Measurements from ENCODE around the gene NCF1. TPM values are rescaled to one million over a fixed set of nuclear protein-coding genes. Genes with fewer than 3 reads are reported as not detected.
A peak's percentile ranks its signal among the peaks of the same experiment; 100 is the strongest.
"Not testable (repeated sequence)": the region's sequence is repeated elsewhere in the genome, so short reads cannot be mapped to it uniquely, and the experiment has no call there.

The NCF1 gene
- total and polyA plus RNA-seq, 2 donors (not counting 1 experiment from before 2014, with no cell fraction given) = 189 to 643 TPM

DNA sequence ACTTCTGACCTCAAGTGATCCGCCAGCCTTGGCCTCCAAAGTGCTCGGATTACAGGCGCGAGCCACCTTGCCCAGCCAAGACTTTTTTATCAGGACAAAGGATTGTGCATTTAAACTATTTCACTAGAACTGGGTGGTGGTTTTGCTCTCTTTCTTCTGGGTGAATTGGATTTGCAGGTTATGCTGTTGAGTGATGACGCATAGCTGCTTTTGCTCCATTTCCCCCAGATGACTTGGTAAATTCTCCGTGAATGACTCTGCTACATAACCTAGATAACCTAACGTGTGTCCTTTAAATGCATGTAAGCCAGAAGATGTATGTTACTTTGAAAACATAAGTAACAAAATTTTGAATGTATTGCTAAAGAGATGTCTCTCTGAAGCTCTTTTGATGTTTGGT is 15.5 kb upstream of the NCF1 start:
- H3K4me3 ChIP-seq (ENCODE audit: control extremely low read depth in 1 of 5, extremely low read depth in 1 of 5, insufficient read depth in 1 of 5, low read depth in 2 of 5, low read length in 4 of 5); H3K4me1 ChIP-seq (ENCODE audit: control insufficient read depth in 2 of 2, insufficient read depth in 2 of 2, low read length in 2 of 2); H3K27ac Mint-ChIP-seq; H3K27me3 Mint-ChIP-seq; H3K79me2 ChIP-seq (ENCODE audit: control insufficient read depth, insufficient read depth, low read length); POLR2A ChIA-PET; H4K20me1 ChIP-seq (ENCODE audit: control insufficient read depth, insufficient read depth, low read length, poor library complexity, severe bottlenecking); intact Hi-C loops (cut with micrococcal nuclease); H3K9ac ChIP-seq (ENCODE audit: low read length); H3K36me3 ChIP-seq (replicated peaks in 1 of 2; ENCODE audit: control extremely low read depth in 1 of 2, control insufficient read depth in 1 of 2, extremely low read depth in 1 of 2, insufficient read depth in 2 of 2, low read length in 1 of 2); DNase-seq; ATAC-seq (ENCODE audit: low read depth); H3K9me3 ChIP-seq (ENCODE audit: control extremely low read depth in 1 of 3, control insufficient read depth in 2 of 3, insufficient read depth in 1 of 3, low read length in 2 of 3); H3K27ac ChIP-seq (ENCODE audit: low read length in 2 of 2); H3K4me1 Mint-ChIP-seq; H2AFZ ChIP-seq (ENCODE audit: insufficient read depth, low read depth, low read length, poor library complexity, severe bottlenecking); H3K27me3 ChIP-seq (replicated peaks in 1 of 4; ENCODE audit: control extremely low read depth in 1 of 4, control insufficient read depth in 3 of 4, insufficient read depth in 4 of 4, low read length in 3 of 4); H3K9me3 Mint-ChIP-seq (ENCODE audit: insufficient read depth); CTCF ChIA-PET; H3K4me3 Mint-ChIP-seq; H3K4me2 ChIP-seq (replicated peaks; ENCODE audit: low read depth, low read length, poor library complexity, severe bottlenecking): not testable (repeated sequence)
- no CpG with 5 or more reads among the region's 7 CpGs for WGBS (ENCODE audit: insufficient coverage)

DNA sequence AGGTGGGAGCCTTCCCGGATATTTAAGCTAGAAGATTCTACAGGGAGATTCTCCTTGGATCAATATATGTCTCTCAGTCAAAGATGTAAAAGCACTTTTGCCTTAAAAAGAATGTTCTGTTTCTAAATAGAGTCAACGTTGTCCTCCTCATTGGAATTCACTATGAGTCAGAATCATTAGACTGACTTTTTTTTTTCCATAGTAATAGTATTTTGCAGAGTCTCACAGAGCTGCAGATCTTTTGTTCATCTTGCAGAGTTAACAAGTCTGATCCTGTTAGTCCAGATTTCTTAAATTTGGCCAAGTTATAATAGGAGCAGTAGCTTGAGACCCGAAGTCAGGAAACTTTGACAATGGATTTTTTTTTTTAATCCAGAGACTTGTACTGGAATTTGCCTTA is 14.8 kb upstream of the NCF1 start:
- H3K4me1 Mint-ChIP-seq; H3K9me3 Mint-ChIP-seq (ENCODE audit: insufficient read depth); POLR2A ChIA-PET; H3K27ac Mint-ChIP-seq; H3K27me3 ChIP-seq (replicated peaks in 1 of 4; ENCODE audit: control extremely low read depth in 1 of 4, control insufficient read depth in 3 of 4, insufficient read depth in 4 of 4, low read length in 3 of 4); H3K27ac ChIP-seq (ENCODE audit: low read length in 2 of 2); H3K4me3 Mint-ChIP-seq; H3K36me3 ChIP-seq (replicated peaks in 1 of 2; ENCODE audit: control extremely low read depth in 1 of 2, control insufficient read depth in 1 of 2, extremely low read depth in 1 of 2, insufficient read depth in 2 of 2, low read length in 1 of 2); H3K4me1 ChIP-seq (ENCODE audit: control insufficient read depth in 2 of 2, insufficient read depth in 2 of 2, low read length in 2 of 2); intact Hi-C loops (cut with micrococcal nuclease); ATAC-seq (ENCODE audit: low read depth); H3K4me3 ChIP-seq (ENCODE audit: control extremely low read depth in 1 of 5, extremely low read depth in 1 of 5, insufficient read depth in 1 of 5, low read depth in 2 of 5, low read length in 4 of 5); CTCF ChIA-PET; H2AFZ ChIP-seq (ENCODE audit: insufficient read depth, low read depth, low read length, poor library complexity, severe bottlenecking); H4K20me1 ChIP-seq (ENCODE audit: control insufficient read depth, insufficient read depth, low read length, poor library complexity, severe bottlenecking); H3K9me3 ChIP-seq (ENCODE audit: control extremely low read depth in 1 of 3, control insufficient read depth in 2 of 3, insufficient read depth in 1 of 3, low read length in 2 of 3); H3K79me2 ChIP-seq (ENCODE audit: control insufficient read depth, insufficient read depth, low read length); H3K4me2 ChIP-seq (replicated peaks; ENCODE audit: low read depth, low read length, poor library complexity, severe bottlenecking); DNase-seq; H3K9ac ChIP-seq (ENCODE audit: low read length); H3K27me3 Mint-ChIP-seq: not testable (repeated sequence)
- no CpG with 5 or more reads among the region's 3 CpGs for WGBS (ENCODE audit: insufficient coverage)

DNA sequence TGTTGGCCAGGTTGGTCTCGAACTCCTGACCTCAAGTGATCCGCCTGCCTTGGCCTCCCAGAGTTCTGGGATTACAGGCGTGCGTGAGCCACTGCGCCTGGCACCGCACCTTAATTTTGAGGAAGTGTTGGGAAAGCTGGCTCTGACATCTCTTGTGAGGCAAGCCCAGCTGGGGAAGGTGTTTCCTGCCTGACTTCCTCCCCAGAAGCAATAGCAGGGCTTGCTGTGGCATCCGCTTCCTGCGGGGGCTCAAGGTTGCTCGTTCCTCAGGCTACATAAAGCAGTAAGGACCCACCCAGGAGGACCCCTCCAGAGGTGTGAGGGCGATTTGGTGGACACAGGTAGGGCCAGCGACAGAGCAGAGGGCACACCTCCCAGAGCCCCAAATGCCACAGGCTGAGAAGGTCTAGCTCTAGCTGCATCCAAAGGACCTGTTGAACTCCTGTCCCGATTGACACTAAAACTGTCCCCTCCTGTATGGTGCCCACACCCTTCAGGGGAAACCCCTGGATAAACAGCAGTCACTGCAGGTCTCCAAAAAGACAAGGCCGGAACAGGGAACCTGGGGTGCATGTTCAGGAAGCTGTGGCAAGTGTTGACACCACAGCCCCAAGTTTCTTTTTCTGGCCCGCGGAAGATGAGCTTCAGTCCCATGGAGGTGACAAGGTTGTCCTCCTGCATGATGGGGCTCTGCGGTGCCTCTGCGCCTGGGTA is 8.4 kb upstream of the NCF1 start:
- intact Hi-C loops (cut with micrococcal nuclease); H3K4me2 ChIP-seq (replicated peaks; ENCODE audit: low read depth, low read length, poor library complexity, severe bottlenecking); H3K79me2 ChIP-seq (ENCODE audit: control insufficient read depth, insufficient read depth, low read length); H3K9me3 Mint-ChIP-seq (ENCODE audit: insufficient read depth); H2AFZ ChIP-seq (ENCODE audit: insufficient read depth, low read depth, low read length, poor library complexity, severe bottlenecking); H3K27ac Mint-ChIP-seq; H3K4me3 Mint-ChIP-seq; H3K27ac ChIP-seq (ENCODE audit: low read length in 2 of 2); H3K36me3 ChIP-seq (replicated peaks in 1 of 2; ENCODE audit: control extremely low read depth in 1 of 2, control insufficient read depth in 1 of 2, extremely low read depth in 1 of 2, insufficient read depth in 2 of 2, low read length in 1 of 2); H3K9me3 ChIP-seq (ENCODE audit: control extremely low read depth in 1 of 3, control insufficient read depth in 2 of 3, insufficient read depth in 1 of 3, low read length in 2 of 3); H3K4me1 Mint-ChIP-seq; H3K4me3 ChIP-seq (ENCODE audit: control extremely low read depth in 1 of 5, extremely low read depth in 1 of 5, insufficient read depth in 1 of 5, low read depth in 2 of 5, low read length in 4 of 5); POLR2A ChIA-PET; H3K4me1 ChIP-seq (ENCODE audit: control insufficient read depth in 2 of 2, insufficient read depth in 2 of 2, low read length in 2 of 2); H3K9ac ChIP-seq (ENCODE audit: low read length); H3K27me3 ChIP-seq (replicated peaks in 1 of 4; ENCODE audit: control extremely low read depth in 1 of 4, control insufficient read depth in 3 of 4, insufficient read depth in 4 of 4, low read length in 3 of 4); DNase-seq; H3K27me3 Mint-ChIP-seq; CTCF ChIA-PET; H4K20me1 ChIP-seq (ENCODE audit: control insufficient read depth, insufficient read depth, low read length, poor library complexity, severe bottlenecking): not testable (repeated sequence)
- WGBS (ENCODE audit: insufficient coverage) = no CpG with 5 or more reads among the region's 17 CpGs
- ATAC-seq (ENCODE audit: low read depth) = peak; percentile 37

- H3K27ac Mint-ChIP-seq; H4K20me1 ChIP-seq (ENCODE audit: control insufficient read depth, insufficient read depth, low read length, poor library complexity, severe bottlenecking); DNase-seq; H3K27me3 ChIP-seq (replicated peaks in 1 of 4; ENCODE audit: control extremely low read depth in 1 of 4, control insufficient read depth in 3 of 4, insufficient read depth in 4 of 4, low read length in 3 of 4); POLR2A ChIA-PET; H3K27ac ChIP-seq (ENCODE audit: low read length in 2 of 2); H3K79me2 ChIP-seq (ENCODE audit: control insufficient read depth, insufficient read depth, low read length); intact Hi-C loops (cut with micrococcal nuclease); CTCF ChIA-PET; H3K9me3 Mint-ChIP-seq (ENCODE audit: insufficient read depth); H3K36me3 ChIP-seq (replicated peaks in 1 of 2; ENCODE audit: control extremely low read depth in 1 of 2, control insufficient read depth in 1 of 2, extremely low read depth in 1 of 2, insufficient read depth in 2 of 2, low read length in 1 of 2); H3K9ac ChIP-seq (ENCODE audit: low read length); H2AFZ ChIP-seq (ENCODE audit: insufficient read depth, low read depth, low read length, poor library complexity, severe bottlenecking); H3K27me3 Mint-ChIP-seq; H3K4me3 Mint-ChIP-seq; H3K4me2 ChIP-seq (replicated peaks; ENCODE audit: low read depth, low read length, poor library complexity, severe bottlenecking); H3K4me1 Mint-ChIP-seq; H3K4me1 ChIP-seq (ENCODE audit: control insufficient read depth in 2 of 2, insufficient read depth in 2 of 2, low read length in 2 of 2); H3K9me3 ChIP-seq (ENCODE audit: control extremely low read depth in 1 of 3, control insufficient read depth in 2 of 3, insufficient read depth in 1 of 3, low read length in 2 of 3); H3K4me3 ChIP-seq (ENCODE audit: control extremely low read depth in 1 of 5, extremely low read depth in 1 of 5, insufficient read depth in 1 of 5, low read depth in 2 of 5, low read length in 4 of 5): not testable (repeated sequence)
- ATAC-seq (ENCODE audit: low read depth) = peak; percentile 11
- WGBS (ENCODE audit: insufficient coverage) = no CpG with 5 or more reads among the region's 7 CpGs
Observed at GRCh38 chr7:74766509-74766908, 7.3 kb upstream of the NCF1 start.

All from B cell (primary cell).